ENCODE measurements around the gene MYBL2. TPM values are rescaled to one million over a fixed set of nuclear protein-coding genes. Genes with fewer than 3 reads are reported as not detected.

The MYBL2 gene
- total RNA-seq, 4 donors from 2014 or later, result 0.19 to 2.3 TPM; not detected in 2

DNA sequence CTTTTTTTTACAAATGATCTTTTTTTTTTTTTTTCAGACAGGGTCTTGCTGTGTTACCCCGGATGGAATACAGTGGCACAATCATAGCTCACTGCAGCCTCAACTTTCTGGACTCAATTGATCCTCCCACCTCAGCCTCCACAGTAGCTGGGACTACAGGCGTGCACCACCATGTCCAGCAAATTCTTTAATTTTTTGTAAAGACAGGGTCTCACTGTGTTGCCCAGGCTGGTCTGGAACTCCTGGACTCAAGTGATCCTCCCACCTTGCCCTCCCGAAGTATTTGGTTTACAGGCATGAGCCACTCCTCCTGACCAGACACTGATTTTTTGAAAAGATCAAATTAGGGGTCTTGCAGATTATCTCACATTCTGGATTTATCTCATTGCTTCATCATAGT lies 11.0 kb upstream of the MYBL2 start:
- DNase-seq (ENCODE audit: low spot score) (no peak), ATAC-seq (ENCODE audit: low FRiP score) (no peak)
- TF ChIP-seq, protein P1, sequence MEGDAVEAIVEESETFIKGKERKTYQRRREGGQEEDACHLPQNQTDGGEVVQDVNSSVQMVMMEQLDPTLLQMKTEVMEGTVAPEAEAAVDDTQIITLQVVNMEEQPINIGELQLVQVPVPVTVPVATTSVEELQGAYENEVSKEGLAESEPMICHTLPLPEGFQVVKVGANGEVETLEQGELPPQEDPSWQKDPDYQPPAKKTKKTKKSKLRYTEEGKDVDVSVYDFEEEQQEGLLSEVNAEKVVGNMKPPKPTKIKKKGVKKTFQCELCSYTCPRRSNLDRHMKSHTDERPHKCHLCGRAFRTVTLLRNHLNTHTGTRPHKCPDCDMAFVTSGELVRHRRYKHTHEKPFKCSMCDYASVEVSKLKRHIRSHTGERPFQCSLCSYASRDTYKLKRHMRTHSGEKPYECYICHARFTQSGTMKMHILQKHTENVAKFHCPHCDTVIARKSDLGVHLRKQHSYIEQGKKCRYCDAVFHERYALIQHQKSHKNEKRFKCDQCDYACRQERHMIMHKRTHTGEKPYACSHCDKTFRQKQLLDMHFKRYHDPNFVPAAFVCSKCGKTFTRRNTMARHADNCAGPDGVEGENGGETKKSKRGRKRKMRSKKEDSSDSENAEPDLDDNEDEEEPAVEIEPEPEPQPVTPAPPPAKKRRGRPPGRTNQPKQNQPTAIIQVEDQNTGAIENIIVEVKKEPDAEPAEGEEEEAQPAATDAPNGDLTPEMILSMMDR (IDR thresholded peaks at IDR 0.05), result no peak

DNA sequence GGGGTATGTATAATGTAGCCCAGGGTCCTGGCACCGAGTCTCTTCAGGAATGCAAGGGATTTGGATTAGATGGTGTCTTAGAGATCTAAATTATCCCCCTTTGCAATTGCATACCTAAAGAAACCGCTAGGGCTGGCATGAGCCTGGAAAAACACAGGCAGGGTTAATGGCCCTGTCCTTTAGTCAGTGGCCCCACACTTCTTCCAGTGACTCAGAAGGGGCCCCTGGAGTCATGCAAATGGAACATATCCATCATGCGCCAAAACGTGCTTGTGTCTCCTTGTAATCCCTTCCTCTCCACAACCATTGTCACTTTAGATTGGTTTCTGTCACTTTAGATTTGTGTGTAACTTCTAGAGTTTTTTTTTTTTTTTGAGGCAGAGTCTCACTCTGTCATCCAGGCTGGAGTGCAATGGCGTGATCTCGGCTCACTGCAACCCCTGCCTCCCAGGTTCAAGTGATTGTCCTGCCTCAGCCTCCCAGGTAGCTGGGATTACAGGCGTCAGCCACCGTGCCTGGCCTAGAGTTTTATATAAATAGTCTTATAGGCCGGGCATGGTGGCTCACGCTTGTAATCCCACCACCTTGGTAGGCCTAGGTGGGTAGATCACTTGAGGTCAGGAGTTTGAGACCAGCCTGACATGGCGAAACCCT lies 8.7 kb upstream of the MYBL2 start:
- peak; percentile 24 for ATAC-seq (ENCODE audit: low FRiP score)
- TF ChIP-seq, protein P1 (IDR thresholded peaks at IDR 0.05), result no peak

DNA sequence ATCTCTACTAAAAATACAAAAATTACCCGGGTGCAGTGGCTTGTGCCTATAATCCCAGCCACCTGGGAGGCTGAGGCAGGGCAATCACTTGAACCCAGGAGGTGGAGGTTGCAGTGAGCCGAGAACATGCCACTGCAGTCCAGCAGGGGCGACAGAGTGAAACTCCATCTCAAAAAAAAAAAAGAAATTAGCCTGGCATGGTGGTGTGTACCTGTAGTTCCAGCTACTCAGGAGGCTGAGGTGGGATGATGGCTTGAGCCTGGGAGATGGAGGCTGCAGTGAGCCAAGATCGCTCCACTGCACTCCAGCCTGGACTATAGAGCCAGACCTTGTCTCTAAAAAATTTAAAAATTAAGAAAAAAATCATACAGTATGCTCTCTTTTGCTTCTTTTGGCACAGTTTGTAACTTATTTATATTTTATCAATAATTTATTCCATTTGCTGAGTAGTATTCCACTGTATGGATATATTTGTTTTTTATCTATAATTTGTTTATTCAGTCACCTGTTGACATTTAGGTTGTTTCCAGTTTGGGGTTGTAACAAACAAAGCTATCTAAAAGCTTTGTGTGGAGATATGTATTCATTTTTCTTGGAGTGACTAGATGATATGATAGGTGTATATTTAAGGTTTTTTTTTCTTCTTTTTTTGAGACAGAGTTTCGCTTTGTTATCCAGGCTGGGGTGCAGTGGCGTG lies 8.0 kb upstream of the MYBL2 start:
- no peak for DNase-seq (ENCODE audit: low spot score)
- TF ChIP-seq, protein P1 (IDR thresholded peaks at IDR 0.05), result no peak
- no peak for ATAC-seq (ENCODE audit: low FRiP score)

More for the DNA sequence above, 8.7 kb upstream of the MYBL2 start:
- DNase-seq (ENCODE audit: low spot score), result no peak

DNA sequence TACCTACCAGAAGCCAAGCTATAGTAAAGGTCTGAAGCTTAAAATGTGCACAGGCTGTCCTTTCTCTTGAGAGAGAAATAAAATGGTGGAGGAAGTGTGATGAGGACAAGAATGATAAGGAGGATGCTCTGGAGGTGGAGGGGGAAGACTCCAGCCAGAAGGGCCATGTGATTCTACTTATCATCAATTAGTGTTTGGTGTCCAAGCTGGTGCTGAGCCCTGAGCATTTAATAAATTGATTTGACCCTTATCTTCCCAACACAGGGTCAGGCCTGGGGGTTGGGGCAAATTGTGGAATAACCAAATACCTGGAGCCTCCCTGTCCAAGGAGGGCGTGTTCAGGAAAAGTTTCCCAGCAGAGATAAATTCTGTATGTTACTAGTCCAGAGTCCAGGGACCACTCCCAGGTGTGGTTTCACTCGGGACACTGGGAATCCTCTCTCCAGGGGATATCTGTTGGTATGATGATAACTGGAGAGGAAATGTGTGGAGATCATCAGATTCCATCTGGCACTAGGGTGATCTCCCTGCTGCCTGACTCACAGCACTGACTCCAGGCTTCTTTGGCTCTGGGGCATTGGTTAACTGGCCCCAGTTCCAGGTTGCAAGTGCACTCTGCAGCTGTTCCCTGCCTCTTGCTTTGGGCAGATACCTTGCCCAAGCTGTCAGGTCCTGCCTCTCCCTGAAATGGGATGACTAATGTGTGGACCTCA lies 3.8 kb upstream of the MYBL2 start:
- ATAC-seq (ENCODE audit: low FRiP score) (no peak), DNase-seq (ENCODE audit: low spot score) (no peak)
- TF ChIP-seq, protein P1 (IDR thresholded peaks at IDR 0.05), result no peak

DNA sequence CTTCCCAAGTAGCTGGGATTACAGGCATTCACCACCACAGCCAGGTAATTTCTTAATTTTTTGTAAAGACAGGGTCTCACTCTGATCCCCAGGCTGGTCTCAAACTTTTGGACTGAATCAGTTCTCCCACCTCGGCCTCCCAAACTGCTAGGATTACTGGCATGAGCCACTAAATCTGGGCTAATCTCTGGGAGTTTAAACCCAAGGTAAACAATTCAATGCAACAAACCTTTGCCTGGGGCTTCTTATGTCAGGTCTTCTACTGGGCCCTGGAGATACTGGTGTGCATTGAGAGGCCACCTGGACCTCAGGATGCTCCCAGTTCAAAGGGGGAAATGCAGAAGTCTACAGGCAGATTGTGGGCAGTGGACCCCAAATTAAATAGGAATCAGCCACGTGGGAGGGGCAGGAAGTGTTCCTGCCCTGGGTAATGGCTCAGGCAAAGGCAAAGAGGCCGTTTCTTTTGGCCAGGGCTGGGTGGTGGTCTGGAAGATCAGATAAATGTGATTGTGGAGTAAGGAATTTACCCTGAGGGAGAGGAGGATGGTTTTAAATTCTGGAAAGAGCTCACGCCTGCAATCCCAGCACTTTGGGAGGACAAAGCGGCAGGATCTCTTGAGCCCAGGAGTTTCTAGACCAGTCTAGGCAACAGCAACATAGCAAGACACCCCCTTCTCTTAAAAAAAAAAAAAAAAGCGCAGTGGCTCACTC lies 1.3 kb upstream of the MYBL2 start:
- no peak for DNase-seq (ENCODE audit: low spot score)
- TF ChIP-seq, protein P1 (IDR thresholded peaks at IDR 0.05), result no peak
- no peak for ATAC-seq (ENCODE audit: low FRiP score)

DNA sequence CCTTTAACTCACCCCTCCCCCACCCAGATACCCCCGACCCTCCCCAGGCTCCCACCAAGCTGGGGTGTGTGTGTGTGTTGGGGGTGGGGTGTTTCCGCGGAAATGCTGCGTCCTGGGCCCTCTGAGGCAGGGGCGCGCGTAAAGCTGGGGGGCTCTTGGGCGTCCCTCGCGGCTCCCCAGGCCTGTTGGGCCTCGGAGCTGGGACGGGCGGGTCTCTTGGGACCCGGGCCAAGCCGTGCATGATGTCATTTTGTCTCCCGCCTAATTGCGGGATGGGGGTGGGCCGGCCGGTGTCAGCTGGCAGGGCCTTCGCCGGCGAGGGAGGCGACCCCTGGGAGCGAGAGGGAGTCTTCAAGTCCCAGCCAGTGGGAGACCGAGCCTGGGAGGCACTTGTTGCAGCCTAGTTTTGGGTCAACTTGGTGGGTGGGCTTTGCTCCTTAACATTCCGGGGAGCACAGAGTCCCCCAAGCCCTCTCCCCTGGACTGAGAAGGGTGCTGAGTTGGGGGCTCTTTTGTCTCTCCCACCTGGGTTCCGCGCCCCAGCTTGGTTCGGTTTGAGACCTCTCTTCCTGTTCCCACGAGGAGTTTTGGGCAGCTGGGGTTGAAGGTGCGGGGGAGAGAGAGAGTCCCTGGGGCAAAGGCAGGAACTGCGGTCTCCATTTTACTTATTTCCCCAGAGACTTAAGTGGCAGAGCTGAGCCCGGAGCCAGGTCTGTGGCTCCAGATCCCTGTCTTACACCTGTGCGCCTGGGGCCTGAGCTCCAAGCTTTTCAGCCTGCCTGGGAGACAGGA lies 623 bp downstream of the MYBL2 start:
- ATAC-seq (ENCODE audit: low FRiP score), result no peak
- no peak for DNase-seq (ENCODE audit: low spot score)
- TF ChIP-seq, protein P1 (IDR thresholded peaks at IDR 0.05), result no peak

All from omental fat pad (tissue), 4 donors.